ENCODE data around the gene PLCXD3.

Gene PLCXD3

DNA sequence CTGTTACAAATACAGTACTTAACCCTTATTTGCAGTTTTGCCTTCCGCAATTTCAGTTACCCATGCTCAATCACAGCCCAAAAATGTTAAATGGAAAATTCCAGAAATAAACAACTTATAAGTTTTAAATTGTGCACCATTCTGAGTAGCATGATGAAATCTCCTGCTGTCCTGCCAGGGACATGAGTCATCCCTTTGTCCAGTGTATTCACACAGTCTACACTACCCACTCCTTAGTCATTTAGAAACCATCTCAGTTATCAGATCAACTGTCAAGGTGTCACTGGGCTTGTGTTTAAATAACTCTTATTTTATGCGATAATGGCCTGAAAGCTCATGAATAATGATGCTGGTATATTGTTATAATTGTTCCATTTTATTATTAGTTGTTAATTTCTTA, 95.8 kb downstream of the PLCXD3 start:
- no peak for DNase-seq (ENCODE audit: low spot score)

GRCh38 chr5:41413074-41413473, 97.3 kb downstream of the PLCXD3 start:
- DNase-seq (ENCODE audit: low spot score): no peak

DNA sequence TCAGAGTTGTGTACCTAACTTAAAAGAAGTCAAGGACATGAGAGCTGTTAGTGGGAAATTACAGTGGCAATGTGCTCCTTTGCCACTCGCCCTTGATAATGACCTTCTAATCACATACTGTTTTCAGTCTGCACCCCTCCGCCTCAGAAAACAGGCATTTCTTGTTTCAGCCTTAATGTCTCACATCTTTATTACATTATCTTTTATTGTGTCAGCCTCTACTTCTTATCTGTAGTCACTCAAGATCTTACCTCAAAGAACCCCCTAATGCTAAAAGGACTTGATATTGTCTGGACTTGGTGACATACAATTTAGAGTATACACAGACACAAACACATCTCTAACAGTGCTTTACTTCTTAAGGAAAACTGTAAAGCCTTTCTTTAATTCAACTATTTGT, 97.9 kb downstream of the PLCXD3 start:
- no peak for DNase-seq (ENCODE audit: low spot score)

GRCh38 chr5:41410737-41411136, 99.7 kb downstream of the PLCXD3 start:
- no peak for DNase-seq (ENCODE audit: low spot score)

DNA sequence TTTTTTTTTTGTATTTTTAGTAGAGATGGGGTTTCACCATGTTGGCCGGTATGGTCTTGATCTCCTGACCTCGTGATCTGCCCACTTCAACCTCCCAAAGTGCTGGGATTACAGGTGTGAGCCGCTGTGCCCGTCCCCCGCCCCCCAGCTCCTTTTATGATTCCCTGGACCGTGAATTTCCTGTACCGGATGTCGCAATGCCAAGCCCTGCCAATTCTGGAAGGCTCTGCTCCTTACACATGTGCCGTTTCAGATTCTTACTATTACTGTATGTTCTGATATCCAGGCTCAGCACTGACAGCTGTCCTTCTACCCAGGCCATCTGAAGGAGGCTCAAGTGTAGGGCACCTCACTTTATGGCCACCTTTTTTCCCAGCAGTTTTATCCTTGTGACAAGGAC, 100.1 kb downstream of the PLCXD3 start:
- DNase-seq (ENCODE audit: low spot score): no peak

DNA sequence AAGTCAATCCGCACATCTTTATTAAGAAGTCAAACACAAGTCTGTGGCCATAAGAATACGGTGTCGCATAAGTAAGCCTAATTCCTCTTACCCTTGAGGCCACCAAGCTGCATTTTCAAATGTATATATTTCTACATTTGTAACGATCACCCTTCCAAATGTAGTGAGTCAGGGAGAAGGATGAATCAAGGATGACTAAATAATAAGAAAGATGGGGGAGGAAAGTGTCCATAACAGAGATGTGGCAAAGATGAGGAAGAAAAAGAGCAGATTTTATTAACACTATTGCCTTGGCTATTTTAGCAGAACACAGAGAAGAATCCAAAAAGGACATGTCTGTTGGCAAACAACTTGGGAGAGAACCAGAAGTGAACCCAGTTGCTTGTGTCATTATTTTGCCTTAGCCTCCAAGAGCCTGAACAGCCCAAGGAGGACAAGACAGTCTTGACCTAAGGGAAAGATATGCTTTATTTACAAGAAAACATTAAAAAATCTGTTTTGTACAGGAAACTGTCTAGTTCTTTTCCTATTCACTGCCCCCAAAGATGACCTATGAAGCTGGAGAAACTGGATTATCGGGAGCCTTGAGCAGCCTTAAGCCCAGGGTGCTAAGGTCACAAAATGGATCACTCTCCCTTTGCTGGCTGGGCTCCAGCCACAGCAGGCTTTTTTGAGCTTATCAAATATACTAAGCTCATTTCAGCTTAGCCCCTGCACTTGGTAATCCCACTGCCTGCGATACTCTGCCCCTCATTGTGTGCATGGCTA, 101.5 kb downstream of the PLCXD3 start:
- DNase-seq (ENCODE audit: low spot score): no peak

GRCh38 chr5:41406936-41407335, 103.5 kb downstream of the PLCXD3 start:
- no peak for DNase-seq (ENCODE audit: low spot score)

- DNase-seq (ENCODE audit: low spot score): no peak
These were observed 104.0 kb downstream of the PLCXD3 start for GRCh38 chr5:41406424-41406823.

DNA sequence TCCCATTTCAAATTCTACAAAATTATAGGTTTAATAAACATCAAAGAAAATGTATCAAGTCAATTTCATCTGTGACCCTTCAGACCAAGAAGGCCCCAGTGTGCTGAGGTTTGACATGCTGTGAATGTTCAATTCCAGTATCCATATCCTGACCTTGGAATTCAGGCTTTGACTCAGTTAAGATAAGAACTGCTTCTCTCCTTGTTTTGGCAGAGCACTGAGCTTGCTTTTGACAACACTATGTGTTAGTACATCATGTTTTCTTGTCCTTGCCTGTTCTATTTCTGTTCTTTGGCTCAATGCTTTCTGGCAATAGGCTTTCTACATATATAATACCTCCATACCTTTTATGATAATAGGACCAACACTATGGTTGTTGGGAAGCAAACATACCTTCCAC, 105.6 kb downstream of the PLCXD3 start:
- no peak for DNase-seq (ENCODE audit: low spot score)

- no peak for DNase-seq (ENCODE audit: low spot score)
These were observed 106.6 kb downstream of the PLCXD3 start for GRCh38 chr5:41403846-41404245.

DNA sequence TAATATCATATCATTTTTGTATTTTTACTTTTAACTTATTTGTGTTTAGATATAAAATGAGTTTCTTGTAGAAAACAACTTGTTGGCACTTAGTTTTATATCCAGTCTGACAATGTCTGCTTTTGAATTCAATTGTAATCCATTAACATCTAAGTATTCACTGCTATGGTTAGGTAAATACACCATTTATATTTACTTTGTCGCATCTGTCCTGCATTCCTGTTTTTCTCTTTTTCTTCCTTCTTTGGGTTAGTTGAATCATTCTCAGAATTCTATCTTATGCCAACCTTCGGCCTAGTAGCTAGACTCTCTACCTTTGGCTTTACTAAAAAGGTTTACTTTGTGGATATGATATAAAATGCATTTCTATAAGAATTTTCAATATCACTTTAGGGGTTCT, 107.6 kb downstream of the PLCXD3 start:
- no peak for DNase-seq (ENCODE audit: low spot score)

- DNase-seq (ENCODE audit: low spot score): no peak
These were observed 110.6 kb downstream of the PLCXD3 start for GRCh38 chr5:41399839-41400238.

DNA sequence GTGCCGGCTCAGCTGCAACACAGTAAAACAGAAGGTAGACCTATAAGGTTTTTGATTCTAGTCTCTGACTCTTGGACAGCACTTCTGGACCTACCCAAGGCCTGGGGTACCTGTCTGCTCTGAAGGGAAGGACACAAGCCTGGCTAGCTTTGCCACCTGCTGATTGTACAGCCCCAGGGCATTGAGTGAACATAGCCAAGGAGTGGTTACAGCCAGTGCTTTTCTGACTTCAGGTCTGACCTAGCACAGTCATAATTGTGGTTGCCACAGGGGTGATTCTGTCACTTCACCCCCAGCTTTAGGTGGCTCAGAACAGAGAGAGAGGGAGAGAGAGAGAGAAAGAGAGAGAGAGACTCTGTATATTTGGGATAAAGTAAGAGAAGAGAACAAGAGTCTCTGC, 118.4 kb downstream of the PLCXD3 start:
- no peak for DNase-seq (ENCODE audit: low spot score)

- no peak for DNase-seq (ENCODE audit: low spot score)
These were observed 135.8 kb downstream of the PLCXD3 start for GRCh38 chr5:41374631-41375030.

- no peak for DNase-seq (ENCODE audit: low spot score)
These were observed 137.2 kb downstream of the PLCXD3 start for GRCh38 chr5:41373230-41373629.

DNA sequence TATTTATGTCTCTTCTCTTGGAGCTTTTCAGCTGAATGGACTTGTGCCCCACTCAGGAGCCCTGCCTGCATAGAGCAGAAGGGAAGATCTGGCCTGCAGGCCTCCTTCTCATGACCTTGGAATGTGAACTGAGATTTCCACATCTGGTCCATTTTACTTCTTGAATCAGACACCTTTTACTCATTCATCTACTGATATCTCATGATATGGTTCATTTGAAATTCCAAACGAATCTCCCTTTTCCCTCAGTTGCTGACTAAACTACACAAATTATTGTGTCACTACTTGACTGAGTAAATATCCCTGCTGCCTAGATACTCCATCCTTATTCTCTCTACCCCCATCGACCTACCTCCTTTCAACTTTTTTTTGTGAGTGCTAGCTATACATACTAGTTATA, 138.7 kb downstream of the PLCXD3 start:
- no peak for DNase-seq (ENCODE audit: low spot score)

- DNase-seq (ENCODE audit: low spot score): no peak
These were observed 139.9 kb downstream of the PLCXD3 start for GRCh38 chr5:41370482-41370881.

- DNase-seq (ENCODE audit: low spot score): no peak
These were observed 140.6 kb downstream of the PLCXD3 start for GRCh38 chr5:41369799-41370198.

- DNase-seq (ENCODE audit: low spot score): no peak
These were observed 142.2 kb downstream of the PLCXD3 start for GRCh38 chr5:41368158-41368557.

GRCh38 chr5:41365369-41365768, 145.0 kb downstream of the PLCXD3 start:
- DNase-seq (ENCODE audit: low spot score): no peak

DNA sequence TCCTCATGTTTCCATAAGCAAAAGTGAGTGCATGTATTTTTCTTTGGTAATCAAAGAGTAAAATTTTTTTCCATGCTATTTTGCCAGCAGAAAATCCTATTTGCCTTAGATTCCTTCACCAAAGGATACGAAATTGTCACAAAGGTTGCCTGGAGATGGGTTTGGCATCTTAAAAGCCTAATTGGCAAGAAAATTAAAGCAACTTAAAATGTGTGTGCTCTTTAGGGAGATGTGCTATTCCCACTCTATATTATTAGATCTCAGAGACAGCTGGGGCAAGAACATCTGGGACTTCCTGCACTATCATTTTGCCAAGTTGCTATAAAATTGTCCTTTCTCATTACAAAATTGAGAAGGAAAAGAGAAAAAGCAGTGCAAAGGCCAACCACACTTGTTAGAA, 146.1 kb downstream of the PLCXD3 start:
- DNase-seq (ENCODE audit: low spot score): no peak

- no peak for DNase-seq (ENCODE audit: low spot score)
These were observed 146.9 kb downstream of the PLCXD3 start for GRCh38 chr5:41363343-41363986.

GRCh38 chr5:41356786-41357185, 153.6 kb downstream of the PLCXD3 start:
- no peak for DNase-seq (ENCODE audit: low spot score)

- DNase-seq (ENCODE audit: low spot score): no peak
These were observed 160.6 kb downstream of the PLCXD3 start for GRCh38 chr5:41349846-41350245.

Measured in hematopoietic multipotent progenitor cell treated with erythropoietin and hydrocortisone succinate and interleukin-3 and kit ligand, for 17 days (in vitro differentiated cells).